Left kidney (tissue), 2 donors: ENCODE data around the gene SF3B6. TPM values are rescaled to one million over a fixed set of nuclear protein-coding genes. Genes with fewer than 3 reads are reported as not detected.
"Not testable (repeated sequence)": the region's sequence is repeated elsewhere in the genome, so short reads cannot be mapped to it uniquely, and the experiment has no call there.

Experiments used
- DNase-seq: peaks from one replicate; pipeline ENCODE4 v3.0.0-alpha.2; 2013
- polyA plus RNA-seq: library from polyadenylated mRNA; unstranded; fragments of 120-200 nt; gene quantifications from one replicate; pipeline ENCODE4 v1.2.1, GENCODE V29; 2013; ENCODE audit not compliant: insufficient read length

SF3B6 gene
- polyA plus RNA-seq, 1 donor: 145 TPM

DNA sequence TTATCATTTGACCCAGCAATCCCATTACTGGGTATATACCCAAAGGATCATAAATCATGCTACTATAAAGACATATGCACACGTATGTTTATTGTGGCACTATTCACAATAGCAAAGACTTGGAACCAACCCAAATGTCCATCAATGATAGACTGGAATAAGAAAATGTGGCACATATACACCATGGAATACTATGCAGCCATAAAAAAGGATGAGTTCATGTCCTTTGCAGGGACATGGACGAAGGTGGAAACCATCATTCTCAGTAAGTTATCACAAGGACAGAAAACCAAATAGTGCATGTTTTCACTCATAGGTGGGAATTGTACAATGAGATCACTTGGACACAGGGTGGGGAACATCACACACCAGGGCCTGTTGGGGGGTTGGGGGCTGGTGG, 24.6 kb upstream of the SF3B6 start:
- DNase-seq: not testable (repeated sequence)

DNA sequence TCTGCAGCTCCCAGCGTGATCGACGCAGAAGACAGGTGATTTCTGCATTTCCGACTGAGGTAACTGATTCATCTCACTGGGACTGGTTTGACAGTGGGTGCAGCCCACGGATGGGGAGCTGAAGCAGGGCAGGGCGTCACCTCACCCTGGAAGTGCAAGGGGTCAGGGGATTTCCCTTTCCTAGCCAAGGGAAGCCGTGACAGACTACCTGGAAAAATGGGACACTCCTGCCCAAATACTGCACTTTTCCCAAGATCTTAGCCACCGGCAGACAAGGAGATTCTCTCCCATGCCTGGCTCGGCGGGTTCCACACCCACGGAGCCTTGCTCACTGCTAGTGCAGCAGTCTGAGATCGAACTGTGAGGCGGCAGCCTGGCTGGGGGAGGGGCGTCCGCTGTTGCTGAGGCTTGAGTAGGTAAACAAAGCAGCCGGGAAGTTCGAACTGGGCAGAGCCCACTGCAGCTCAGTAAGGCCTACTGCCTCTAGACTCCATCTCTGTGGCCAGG, 19.1 kb upstream of the SF3B6 start:
- not testable (repeated sequence) for DNase-seq

DNA sequence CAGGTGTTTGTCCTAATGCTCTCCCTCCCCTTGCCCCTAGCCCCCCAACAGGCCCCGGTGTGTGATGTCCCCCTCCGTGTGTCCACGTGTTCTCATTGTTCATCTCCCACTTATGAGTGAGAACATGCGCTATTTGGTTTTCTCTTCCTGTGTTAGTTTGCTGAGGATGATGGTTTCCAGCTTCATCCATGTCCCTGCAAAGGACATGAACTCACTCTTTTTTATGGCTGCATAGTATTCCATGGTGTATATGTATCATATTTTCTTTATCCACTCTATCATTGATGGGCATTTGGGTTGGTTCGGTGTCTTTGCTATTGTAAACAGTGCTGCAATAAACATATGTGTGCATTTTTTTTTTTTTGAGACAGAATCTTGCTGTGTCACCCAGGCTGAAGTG, 17.1 kb upstream of the SF3B6 start:
- DNase-seq: not testable (repeated sequence)

DNA sequence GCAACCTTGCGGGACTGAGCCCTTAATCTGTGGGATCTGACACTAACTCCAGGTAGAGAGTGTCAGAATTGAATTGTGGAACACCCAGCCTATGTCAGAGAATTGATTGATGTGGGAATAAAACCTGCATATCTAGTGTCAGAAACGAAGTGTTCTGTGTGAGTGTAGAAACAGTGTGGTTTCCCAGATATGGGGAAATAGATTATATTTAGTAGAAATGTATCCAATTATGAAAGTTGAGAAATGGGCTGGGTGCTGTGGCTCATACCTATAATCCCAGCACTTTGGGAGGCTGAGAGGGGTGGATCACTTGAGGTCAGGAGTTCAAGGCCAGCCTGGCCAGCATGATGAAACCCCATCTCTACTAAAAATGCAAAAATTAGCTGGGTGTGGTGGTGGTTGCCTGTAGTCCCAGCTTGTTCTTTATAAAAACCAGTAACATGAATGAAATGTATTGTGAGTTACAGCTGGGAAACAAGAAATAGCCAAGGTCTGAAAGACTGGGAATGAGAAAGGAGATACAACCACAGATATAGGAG, 12.8 kb upstream of the SF3B6 start:
- no peak for DNase-seq

DNA sequence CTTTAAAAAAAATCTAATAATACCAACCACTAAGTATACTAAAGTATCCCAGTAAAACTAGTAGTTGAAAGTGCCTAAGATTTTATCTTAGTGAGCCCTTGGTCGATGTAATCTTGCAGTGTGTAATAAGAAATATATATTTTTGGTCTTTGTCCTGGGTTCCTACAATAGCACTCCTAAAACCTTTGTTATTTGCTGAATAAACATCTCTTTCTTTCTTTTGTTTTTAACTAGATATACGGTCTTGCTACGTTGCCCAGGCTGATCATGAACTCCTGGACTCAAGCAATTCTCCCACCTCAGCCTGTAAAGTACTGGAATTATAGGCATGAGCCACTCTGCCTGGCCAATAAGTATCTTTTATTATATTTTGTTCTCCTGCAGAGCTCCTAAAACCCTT, 10.9 kb upstream of the SF3B6 start:
- no peak for DNase-seq

DNA sequence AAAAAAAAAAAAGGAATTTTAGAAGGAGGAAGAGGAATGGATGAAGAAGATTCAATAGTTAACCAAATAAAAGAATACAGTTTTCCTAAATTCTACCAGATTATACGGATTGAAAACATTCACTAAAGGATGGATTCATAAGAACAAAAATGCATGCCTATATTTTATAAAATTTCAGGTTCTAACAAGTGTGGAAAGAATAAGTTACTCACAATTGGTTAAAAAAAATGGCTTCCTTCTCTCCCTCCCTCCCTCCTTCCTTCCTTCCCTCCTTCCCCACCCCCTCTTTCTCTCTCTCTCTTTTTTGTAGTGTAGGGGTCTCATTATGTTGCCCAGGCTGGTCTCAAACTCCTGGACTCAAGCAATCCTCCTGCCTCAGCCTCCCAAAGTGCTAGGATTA, 10.1 kb upstream of the SF3B6 start:
- no peak for DNase-seq

DNA sequence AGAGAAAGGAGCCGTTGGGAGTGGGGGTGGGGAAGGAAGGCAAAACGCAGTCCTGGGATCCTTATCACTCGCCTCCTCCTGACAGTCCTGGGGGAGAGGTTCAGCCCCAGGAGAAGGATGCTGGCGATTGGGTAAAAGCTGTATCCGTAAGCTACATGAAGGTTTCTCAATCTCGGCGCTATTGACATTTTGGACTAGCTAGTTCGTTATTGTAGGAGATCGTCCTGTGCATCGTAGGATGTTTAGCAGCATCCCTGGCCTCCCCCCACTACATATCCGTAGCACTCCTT, 9.0 kb upstream of the SF3B6 start:
- no peak for DNase-seq

DNA sequence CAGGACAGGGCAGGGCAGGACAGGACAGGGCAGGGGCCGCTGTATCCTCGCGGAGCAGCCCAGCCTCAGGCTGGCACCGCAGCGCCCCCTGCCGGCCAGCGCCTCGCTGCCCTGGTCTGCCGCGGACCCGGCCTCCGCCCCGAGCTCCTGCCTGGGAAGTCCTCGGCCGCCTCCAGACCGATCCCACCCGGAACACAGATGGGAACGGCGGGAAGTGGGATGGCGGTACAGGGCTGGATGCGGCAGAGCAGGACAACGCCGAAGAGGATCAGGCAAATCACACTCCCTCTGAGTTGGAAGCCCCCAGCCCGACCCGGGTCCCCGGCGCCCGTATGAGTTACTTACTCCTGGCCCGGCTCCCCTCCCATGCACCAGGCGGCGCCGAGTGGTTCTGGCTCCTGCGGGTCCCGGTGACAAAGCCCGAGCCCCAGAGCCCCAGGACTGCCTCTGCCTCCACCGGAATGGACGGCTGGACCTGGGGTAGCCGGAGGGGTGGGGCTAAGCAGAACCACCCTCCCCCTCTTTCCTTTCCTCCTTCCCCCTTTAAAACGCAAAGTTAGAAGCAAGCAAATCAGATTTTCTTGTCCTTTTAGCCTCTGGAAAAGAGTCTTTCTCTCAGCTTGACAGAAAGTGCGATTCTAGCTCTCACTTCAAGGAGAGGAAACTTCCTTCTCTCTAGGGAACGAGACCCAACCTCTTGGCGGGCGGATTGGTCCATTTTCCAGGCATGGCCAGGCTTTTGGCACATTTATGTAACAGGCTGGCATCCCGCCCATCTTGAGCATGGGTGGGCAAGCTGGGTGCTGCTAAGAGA, 8.5 kb upstream of the SF3B6 start, which contains the start of gene TP53I3:
TSS of gene TP53I3 (minus strand) at position 449 of the 814 bp plus-strand sequence. CDS start 508 bp downstream, outside the sequence.
- peak; percentile 89 for DNase-seq

DNA sequence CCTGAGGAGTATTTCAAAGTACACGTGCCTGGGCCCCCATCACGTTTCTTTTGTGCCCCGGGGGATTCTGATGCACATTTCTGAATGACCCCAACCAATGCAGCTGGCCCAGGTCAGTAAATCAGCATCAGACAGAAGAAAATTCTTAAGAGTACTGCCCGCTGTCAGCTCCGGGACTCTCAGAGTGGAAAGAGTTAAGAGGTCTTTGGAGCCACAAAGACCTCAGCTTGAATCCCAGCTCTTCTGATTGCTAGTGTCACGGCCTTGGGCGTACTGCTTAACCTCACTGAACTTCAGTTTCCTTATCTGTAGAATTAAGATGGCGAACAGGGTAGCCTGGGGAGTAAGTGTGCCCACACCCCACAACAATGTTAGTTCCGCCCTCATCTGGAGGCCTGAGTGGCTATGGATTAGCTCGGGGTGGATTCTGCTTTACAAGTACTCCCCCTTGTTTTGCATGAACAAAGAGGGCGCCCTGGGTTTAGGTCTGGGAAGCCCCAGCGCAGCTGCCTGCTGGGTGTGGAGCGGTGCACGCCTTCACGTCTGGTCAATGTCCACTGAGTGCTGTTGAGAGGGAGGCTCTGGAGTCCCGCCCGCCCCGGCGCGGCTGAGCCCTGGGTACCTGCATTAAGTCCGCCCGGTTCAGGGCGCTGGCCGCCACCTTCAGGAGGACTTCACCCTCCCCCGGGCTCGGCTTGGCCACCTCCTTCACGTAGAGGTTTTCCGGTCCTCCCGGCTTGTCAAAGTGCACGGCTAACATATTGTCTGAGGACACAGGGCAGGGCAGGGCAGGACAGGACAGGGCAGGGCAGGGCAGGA, 7.7 kb upstream of the SF3B6 start:
- DNase-seq: peak; percentile 63

DNA sequence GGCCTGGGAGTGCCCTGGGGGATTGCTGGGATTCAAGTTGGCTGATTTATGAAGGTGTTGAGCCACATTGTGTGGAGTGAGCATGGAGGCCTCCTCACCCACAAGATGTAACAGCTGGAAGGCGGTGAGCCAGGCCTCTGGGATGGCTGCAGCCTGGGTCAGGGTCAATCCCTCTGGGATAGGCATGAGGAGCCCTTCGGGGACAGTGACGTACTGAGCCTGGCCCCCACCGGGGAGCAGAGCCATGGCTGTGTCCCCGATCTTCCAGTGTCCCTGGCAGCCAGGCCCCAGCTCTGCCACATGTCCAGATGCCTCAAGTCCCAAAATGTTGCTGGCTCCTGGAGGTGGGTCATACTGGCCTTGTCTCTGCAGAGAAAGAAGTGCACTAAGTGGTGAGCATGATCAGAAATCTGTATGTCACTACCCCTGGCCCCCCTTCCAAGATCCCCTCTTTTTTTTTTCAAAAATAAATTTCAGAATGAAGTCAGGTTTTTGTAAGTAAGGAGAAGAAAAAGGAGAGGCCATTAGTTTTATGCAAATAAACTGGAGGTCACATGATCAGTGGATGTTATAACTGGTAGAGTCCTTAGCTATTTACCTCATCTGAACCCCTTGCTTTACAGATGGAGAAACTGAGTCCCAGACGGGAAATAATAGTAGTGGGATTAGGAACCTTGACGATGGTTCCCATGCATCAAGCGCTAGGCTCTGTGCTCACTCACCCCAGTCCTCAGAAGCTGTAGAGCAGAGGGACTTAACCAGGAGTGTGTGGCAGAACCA, 6.9 kb upstream of the SF3B6 start:
- DNase-seq: no peak

DNA sequence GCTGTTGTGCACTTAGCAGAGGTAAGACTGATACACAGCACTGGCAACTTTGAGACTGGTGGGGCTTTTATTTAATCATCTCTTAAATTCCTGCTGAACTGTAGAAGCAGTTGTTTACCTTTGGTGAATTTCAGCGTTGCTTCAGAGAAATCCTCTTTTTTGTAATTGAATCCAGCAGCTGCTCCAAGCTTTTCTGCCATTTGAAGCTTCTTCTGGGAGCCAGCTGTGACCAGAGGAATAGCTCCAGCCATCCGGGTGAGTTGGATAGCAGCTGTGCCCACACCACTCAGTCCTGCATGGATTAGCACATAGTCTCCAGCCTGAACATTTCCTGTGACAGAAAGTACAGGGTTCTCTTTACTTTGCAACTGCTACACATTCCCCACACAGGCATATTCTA, 4.6 kb upstream of the SF3B6 start:
- no peak for DNase-seq

DNA sequence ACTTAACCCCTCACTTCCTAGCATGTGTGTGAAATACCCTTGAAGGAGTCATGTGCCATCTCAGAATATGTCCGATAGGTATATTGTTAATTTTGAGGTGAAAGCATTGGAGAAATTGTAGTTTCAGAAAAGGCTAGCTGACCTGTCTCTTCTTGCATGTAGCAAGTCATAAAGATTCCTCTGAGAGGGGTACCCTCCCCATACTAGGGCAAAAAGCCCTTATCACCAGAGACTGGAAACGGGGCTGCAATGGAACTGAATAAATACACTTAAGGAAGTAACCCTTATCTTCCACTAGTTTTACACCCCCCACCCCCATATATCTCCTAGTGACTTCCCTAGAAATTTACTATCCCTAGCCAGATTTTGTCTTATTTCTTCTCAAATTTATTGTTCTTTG, 1.8 kb upstream of the SF3B6 start:
- DNase-seq: no peak

DNA sequence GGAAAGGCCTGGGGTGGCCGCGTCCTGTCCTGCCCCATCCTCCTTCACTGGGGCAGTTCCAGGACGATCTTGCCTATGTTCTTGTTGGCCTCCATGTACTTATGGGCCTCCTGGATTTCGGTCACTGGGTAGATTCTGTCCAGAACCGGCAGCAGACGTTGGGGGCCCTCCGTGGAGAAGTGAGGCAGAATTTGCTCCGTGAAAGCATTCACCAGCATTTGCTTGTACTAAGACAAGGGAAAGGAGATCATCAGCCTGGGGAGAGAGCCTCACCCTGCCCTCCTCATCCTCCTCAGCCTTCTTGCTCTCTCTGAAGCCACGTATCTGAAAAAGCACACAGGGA, 1.4 kb upstream of the SF3B6 start:
- no peak for DNase-seq

DNA sequence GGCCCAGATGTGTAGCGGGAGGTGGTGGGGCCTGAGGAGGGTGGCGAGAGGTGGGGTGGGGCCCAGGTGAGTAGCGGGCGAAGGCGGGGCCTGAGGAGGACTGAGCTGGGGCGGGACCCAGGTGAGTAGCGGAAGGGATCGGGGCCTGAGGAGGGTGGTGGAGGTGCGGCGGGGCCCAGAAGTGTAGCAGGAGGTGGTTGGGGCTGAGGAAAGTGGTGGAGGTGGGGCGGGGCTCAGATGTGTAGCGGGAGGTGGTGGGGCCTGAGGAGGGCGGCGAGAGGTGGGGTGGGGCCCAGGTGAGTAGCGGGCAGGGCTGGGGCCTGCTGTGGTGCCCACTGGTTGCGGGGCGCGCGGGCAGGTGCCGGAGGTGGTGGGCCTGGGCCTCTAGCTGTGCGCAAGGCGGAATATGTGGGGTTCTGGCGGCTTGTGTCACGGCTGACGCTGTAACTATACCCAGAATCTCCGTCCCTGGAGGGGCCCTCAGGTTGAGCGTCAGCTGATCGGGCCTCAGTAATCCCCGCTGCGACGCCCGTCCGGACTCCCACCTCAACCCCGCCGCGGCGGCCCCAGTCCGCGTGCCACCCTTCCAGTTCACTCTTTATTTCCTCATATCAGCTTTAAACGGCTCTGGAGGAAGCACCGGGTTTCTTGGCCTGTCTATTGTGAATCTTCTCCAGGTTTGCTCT, 866 bp upstream of the SF3B6 start:
- no peak for DNase-seq

DNA sequence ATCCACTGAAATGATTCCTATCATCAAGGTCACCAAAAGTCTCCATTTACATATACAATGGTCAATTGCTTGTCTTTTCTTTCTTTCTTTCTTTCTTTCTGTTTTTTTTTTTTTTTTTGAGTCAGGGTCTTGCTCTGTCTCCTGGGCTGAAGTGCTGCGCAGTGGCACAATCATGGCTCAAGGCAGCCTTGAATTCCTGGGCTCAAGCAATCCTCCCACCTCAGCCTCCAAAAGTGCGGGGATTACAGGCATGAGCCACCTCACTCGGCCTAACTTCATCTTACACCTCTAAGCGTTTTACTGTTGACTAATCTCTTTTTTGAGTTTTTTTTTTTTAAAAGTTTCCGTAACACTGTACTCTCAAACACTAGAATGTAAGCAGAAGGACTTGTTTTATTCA, 867 bp downstream of the SF3B6 start:
- DNase-seq: no peak

DNA sequence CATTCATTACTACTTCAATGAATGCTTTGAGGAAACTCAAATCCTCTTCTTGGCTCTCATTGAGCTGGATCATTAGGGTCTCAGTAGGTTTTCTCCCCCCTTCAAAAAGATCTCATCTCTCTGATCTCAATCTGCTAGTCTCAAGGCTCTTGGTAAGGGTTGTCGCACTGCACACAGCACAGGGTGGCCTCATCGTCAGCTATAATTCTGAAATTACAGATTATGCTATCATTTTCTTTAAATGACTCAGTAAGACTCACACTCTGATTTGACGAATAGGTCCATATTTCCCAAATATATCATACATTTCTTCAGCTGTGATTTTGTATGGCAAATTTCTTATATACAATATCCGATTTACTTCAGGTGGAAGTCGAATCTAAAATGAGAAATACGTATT, 2.3 kb downstream of the SF3B6 start:
- DNase-seq: no peak

DNA sequence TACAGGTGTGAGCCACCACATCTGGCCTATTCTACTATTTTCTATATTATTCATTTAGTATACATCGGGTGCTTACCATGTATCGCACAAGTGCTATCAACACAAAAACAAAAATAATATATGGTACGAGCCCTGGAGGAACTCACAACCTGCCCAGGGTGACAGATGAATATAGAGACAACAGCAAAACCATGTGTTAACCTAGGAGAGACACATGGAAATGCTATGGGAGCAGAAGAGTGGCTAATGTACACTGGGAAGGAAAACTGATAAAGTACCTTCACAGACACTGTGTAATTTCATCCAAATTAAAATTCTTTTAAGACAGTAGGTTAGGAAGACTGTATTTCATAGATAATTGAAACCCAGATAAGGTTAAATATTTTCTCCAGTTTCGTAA, 3.9 kb downstream of the SF3B6 start:
- no peak for DNase-seq

DNA sequence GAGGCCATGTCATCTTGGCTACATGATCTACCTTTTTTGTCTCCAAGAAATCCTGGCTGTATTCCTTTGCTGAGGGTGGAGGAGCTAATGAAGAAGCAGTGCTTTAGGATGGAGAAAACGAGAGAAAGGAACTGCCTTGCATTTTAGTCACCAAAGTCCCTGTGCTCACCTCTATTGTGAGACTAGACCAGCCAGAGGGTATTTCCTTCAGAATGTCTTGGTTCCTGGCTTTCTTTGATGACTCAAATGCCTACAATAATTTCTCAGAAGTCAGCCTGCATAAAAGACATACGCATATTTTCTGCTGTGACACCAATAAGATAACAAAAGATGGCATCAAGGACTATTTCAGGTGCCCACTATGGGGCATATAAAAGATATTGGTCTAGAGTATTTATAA, 10.8 kb downstream of the SF3B6 start:
- no peak for DNase-seq

DNA sequence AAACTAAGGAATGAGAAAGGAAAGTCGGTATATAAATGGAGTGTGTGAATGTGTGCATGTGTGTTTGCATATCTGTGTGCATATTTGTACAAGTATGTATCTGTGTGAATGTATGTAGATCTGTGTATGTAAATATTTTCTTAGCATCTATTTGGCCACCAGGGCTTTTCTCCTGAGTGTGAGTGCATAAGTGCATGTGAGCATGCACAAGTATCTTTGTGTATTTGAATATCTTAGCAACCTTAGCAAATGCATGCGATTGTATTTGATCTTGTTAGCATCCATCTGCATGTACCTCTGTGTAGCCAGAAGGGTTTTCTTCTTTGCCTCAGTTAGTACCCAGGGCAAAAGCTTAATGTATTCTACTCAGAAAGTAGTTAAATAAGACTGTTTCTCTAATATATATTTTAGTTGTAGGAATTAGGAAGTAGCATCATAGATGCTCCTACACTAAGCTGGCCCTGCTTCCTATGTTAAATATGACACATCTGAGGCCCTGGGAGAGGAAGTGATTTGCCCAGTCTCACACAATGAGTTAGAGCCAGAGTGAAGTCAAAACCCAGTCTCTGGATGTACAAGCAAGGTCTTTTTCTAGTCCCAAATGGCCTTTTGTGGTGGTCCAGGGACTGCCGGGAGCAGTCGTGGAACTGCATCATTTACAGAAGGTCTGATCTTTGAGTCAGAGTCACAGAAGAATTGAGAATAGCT, 17.4 kb downstream of the SF3B6 start:
- no peak for DNase-seq

DNA sequence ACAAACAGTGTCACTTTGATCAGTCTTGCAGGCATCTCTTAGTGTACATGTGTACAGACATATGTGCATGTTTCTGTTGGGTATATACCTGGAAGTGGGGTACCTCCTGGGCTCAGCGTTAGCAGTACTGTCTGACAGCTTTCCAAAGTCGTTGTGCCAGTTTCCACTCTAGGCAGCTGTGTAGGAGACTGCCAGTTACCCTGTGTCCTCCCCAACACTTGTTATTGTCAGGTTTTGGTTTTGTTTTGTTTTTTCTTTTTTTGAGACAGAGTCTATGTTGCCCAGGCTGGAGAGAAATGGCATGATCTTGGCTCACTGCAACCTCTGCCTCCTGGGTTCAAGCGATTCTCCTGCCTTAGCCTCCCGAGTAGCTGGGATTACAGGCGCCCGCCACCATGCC, 20.4 kb downstream of the SF3B6 start:
- DNase-seq: no peak

DNA sequence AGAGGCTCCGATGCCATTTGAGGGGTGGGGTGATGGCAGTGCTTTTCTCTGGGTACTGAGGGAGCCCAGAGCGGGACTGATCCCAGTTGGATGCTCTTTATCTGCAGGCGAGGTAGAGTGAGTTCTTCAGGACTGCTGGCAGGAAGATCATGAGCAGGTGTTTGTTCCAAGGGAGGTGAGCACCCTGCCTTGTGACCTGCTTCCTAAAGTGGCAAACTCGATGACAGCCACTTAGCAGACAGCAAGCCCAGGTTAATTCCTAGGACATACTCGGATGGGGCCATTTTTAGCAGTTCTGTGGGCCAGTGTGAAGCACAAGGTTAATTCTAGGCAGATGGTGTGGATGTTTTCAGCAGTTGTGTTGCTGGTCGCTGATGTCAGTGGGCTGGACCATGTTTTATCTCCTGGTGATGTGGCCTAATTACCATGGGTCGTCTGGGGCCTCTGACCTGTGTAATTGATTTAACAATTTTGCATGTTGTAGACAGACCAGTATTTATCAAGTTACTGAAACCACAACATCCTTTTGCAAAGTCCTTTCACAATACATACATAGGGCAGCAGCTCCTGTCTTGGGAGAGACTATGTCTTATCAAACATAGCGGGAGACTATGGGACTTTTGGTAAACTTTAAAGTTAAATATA, 21.6 kb downstream of the SF3B6 start:
- no peak for DNase-seq
